G401.6 (cell line): ENCODE results near the gene NOTO.

Source experiments
- FAIRE-seq: peaks from 2 replicates; lab custom pipeline; 2012; peaks lifted over from hg19 to GRCh38; lab: Jason Lieb, UNC

The NOTO gene

GRCh38 chr2:73258186-73258912 is 56.0 kb downstream of the NOTO start:
- no peak for FAIRE-seq

DNA sequence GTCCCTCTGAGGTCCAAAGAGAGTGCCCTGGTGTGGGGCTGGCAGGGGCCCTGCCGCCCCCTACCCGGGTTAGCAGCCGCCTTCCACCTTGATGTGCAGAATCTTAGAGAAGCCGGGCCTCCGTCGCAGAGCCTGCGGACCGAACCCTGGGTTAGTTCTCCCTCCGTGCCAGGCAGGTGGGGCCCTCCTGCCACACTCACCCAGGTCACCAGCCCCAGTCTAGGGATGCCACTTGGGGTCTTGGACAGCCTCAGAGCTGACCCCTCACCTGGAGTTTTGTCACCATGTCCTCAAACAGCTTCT is 56.5 kb downstream of the NOTO start:
- no peak for FAIRE-seq

- FAIRE-seq = no peak
Measured at GRCh38 chr2:73259276-73259675, 56.9 kb downstream of the NOTO start.

DNA sequence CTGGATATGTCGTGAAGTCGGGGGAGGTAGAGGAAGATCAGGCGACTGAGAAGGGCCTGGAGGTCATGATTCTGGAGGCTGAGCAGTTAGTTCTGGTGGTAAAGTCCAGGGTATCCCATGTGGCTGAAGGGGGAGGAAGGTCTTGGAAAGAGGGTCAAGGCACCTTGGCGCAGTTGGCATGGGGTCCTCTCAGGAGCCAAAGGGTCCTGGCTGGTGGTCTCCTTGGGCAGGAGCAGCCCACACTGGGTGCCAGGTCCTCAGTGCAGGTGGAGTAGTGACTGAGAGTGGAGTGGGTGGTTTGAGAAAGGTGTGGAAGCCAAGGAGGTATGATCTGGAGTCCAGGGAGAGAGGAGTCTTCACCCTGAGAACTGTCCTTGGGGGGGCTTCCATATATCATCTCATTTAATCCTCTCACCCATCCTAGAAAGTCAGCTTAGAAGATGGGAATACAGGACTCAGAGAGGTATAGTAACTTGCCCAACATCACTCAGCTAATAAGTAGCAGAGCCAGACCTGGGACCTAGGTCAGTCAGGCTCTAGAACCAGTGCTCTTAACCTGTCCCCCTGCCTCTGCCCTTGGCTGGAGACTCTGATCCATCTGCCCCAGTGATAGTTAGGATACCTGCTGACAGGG is 57.4 kb downstream of the NOTO start:
- FAIRE-seq = no peak

GRCh38 chr2:73260338-73260984 is 58.1 kb downstream of the NOTO start:
- no peak for FAIRE-seq
